Stimulated activated CD4-positive, alpha-beta T cell treated with anti-CD3 and anti-CD28 coated beads, Interleukin-12 subunit alpha, Interleukin-12 subunit beta, amount 100 ng/mL, for 48 hours (primary cell): ENCODE measurements around the gene ZNF772.

ENCODE experiments used
- DNase-seq, 3 donors: peaks; one replicate each; pipeline ENCODE4 v3.0.0-alpha.2; 2020; ENCODE audit warnings: low read depth in 2 of 3, low spot score in 1 of 3

ZNF772 gene

DNA sequence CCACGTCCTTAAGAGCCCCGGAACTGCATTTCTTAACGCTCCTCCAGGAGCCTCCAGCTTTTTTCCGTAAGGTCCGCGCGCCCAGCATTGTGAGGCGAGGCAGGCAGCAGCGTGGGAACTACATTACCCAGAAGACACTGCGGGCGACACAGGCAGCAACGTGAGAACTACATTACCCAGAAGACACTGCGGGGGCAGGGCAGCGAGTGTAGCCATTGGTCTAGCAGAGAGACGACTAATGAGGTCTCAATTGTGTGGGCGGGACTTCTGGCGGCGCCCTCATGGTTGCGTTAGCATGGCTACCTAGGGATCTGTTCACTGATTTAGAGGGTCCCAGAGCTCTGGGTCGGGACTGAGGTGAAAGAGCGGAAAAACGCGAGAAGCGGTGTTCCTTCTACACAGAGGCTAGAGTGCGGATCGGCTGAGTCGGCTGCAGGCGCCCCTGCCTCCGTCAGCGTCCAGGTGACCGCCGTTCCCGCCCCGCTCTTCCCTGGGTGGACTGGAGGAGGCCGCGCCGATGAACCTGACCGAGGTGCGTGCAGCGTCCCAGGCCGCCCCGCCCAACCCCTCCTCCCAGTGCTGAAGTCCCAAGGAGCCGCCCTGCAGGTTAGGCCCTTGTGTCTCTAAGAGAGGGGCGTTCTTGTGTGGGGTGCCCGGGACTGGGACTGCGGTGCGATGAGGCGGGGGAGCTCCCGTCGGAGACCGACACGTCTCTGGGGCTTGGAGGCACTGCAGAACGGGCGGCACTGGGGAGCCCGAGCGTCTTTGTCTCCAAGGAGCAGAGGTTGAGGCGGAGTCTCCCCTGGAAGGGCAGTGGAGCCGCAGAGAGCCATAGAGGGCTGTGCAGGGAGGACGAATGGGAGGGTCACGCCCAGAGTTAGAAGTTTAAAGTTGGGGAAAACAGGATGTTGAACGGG, 42.0 kb downstream of the ZNF772 start, which contains the start of gene ZNF749:
TSS of gene ZNF749 (plus strand) at position 264 of the 917 bp plus-strand sequence. CDS start at position 518, 254 bp downstream.
- DNase-seq: peak; percentile 93 to 98 (median 95)

DNA sequence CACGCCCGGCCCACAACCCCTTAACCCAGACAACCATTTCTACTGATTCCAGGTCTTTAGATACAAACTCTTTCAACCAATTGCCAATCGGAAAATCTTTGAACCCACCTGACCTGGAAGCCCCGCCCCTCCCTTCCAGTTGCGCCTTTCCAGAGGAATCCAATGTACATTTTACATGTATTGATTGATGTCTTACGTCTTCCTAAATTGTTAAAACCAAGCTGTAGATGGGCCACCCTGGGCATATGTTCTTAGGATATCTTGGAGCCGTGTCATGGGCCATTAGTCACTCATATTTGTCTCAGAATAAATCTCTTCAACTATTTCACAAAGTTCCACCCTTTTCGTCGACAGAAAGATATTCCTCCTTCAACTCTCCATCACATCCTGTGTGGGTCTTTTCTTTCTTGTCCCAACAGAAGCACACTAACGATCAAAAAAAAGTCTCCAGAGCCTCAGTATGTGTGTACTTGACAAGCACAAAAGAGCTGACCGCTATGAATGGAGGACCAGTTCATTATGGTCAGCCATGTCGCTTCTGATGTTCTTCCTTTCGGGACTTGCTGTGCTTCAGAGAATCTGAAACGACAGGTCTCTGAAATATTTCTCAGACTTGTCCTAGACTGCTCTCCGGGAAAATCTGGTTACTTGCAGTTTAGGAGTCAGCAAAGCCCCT, 42.8 kb downstream of the ZNF772 start:
- peak in 2 of 3 donors; percentile 2 to 14 for DNase-seq

DNA sequence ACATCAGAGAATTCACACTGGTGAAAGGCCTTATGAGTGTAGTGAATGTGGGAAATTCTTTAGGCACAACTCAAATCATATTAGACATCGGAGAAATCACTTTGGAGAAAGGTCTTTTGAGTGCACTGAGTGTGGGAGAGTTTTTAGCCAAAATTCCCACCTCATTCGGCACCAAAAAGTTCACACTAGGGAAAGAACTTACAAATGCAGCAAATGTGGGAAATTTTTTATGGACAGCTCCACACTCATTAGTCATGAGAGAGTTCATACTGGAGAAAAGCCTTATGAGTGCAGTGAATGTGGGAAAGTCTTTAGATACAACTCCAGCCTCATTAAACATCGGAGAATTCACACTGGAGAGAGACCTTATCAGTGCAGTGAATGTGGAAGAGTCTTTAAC, 56.3 kb downstream of the ZNF772 start:
- no peak for DNase-seq

DNA sequence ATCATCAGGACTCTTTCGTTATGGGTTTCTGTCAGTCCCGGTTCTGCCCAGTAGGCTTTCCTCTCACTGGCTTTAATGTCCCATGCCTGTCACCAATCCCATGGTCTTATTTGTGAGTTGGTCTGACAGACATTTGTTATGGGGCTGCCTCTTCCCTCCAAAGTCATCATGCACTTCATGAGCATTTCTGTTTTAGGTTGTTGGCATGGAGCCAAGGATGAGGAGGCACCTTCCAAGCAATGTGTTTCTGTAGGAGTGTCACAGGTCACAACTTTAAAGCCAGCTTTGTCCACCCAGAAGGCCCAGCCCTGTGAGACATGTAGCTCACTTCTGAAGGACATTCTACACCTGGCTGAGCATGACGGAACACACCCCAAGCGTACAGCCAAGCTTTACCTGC, 57.9 kb downstream of the ZNF772 start:
- no peak for DNase-seq
